ENCODE data around the gene RARA. TPM values are rescaled to one million over a fixed set of nuclear protein-coding genes. Genes with fewer than 3 reads are reported as not detected.

Gene RARA
- total and polyA plus RNA-seq, 2 of the 4 experiments (the other 2 are of a cell fraction), result 9.0 to 12.7 TPM

DNA sequence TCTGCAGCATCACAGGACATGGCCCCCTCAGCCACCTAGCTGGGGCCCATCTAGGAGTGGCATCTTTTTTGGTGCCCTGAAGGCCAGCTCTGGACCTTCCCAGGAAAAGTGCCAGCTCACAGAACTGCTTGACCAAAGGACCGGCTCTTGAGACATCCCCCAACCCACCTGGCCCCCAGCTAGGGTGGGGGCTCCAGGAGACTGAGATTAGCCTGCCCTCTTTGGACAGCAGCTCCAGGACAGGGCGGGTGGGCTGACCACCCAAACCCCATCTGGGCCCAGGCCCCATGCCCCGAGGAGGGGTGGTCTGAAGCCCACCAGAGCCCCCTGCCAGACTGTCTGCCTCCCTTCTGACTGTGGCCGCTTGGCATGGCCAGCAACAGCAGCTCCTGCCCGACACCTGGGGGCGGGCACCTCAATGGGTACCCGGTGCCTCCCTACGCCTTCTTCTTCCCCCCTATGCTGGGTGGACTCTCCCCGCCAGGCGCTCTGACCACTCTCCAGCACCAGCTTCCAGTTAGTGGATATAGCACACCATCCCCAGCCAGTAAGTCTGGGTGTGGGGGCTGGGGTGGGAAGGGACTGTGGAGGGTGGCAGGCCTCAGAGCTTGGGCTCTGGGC, 22.0 kb downstream of the RARA start:
- TF ChIP-seq BHLHE40 (IDR thresholded peaks at IDR 0.05; ENCODE audit: low read depth, low read length) (no peak), CEBPB (IDR thresholded peaks at IDR 0.05; ENCODE audit: low read depth, low read length) (no peak), MAFK (IDR thresholded peaks at IDR 0.05; ENCODE audit: low read depth, low read length) (no peak), SMC3 (IDR thresholded peaks at IDR 0.05; ENCODE audit: low read depth, low read length) (no peak), ELK1 (IDR thresholded peaks at IDR 0.05; ENCODE audit: borderline replicate concordance, low read depth, low read length) (no peak), POLR2A (IDR thresholded peaks at IDR 0.05; ENCODE audit: low read depth, low read length) (no peak), FOS (IDR thresholded peaks at IDR 0.05; ENCODE audit: low read depth, low read length) (no peak), RFX5 (IDR thresholded peaks at IDR 0.05; ENCODE audit: low read depth, low read length) (no peak), CHD1 (IDR thresholded peaks at IDR 0.05; ENCODE audit: low read depth, low read length) (no peak), MXI1 (IDR thresholded peaks at IDR 0.05; ENCODE audit: borderline replicate concordance, low read depth, low read length) (no peak), NFE2L2 (IDR thresholded peaks at IDR 0.05; ENCODE audit: low read depth, low read length) (no peak), RAD21 (IDR thresholded peaks at IDR 0.05; ENCODE audit: low read length) (no peak), MAZ (IDR thresholded peaks at IDR 0.05; ENCODE audit: borderline replicate concordance, low read depth, low read length) (no peak), RCOR1 (IDR thresholded peaks at IDR 0.05; ENCODE audit: insufficient replicate concordance, low read length) (no peak)
- TF ChIP-seq, protein P1, sequence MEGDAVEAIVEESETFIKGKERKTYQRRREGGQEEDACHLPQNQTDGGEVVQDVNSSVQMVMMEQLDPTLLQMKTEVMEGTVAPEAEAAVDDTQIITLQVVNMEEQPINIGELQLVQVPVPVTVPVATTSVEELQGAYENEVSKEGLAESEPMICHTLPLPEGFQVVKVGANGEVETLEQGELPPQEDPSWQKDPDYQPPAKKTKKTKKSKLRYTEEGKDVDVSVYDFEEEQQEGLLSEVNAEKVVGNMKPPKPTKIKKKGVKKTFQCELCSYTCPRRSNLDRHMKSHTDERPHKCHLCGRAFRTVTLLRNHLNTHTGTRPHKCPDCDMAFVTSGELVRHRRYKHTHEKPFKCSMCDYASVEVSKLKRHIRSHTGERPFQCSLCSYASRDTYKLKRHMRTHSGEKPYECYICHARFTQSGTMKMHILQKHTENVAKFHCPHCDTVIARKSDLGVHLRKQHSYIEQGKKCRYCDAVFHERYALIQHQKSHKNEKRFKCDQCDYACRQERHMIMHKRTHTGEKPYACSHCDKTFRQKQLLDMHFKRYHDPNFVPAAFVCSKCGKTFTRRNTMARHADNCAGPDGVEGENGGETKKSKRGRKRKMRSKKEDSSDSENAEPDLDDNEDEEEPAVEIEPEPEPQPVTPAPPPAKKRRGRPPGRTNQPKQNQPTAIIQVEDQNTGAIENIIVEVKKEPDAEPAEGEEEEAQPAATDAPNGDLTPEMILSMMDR (conservative IDR thresholded peaks at IDR 0.05; ENCODE audit: low read depth, low read length), result no peak
- TF ChIP-seq, protein P2, sequence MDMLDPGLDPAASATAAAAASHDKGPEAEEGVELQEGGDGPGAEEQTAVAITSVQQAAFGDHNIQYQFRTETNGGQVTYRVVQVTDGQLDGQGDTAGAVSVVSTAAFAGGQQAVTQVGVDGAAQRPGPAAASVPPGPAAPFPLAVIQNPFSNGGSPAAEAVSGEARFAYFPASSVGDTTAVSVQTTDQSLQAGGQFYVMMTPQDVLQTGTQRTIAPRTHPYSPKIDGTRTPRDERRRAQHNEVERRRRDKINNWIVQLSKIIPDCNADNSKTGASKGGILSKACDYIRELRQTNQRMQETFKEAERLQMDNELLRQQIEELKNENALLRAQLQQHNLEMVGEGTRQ (IDR thresholded peaks at IDR 0.05; ENCODE audit: low read depth, low read length), result no peak
- intact Hi-C loops (cut with micrococcal nuclease), result no loop called here
- Histone ChIP-seq H3K79me1 (ENCODE audit: low read depth in 1 of 2, low read length in 2 of 2) (peaks cover 17 to 94% of the 10 kb centered on the region in 2 experiments), H4K20me1 (ENCODE audit: insufficient read depth, low read length) (peaks cover 47% of the 10 kb centered on the region), H3K4me2 (ENCODE audit: low read depth, low read length) (no peak overlapping the region), H3K14ac (replicated peaks; ENCODE audit: low read depth, low read length) (no peak overlapping the region), H3K4ac (ENCODE audit: low read depth, low read length) (no peak overlapping the region), H2BK20ac (ENCODE audit: low read depth, low read length) (no peak overlapping the region), H3K27me3 (ENCODE audit: control insufficient read depth, insufficient read depth, low read length) (no peaks in the 10 kb centered on the region), H3K4me1 (ENCODE audit: control insufficient read depth, insufficient read depth, low read length) (peaks cover 55% of the 10 kb centered on the region), H3K27ac (ENCODE audit: insufficient read depth, low read length) (no peak overlapping the region), H4K5ac (ENCODE audit: low read depth, low read length) (no peak overlapping the region), H2AK9ac (replicated peaks; ENCODE audit: low read depth, low read length, poor library complexity) (peak overlapping the region; percentile 53), H2AK5ac (ENCODE audit: low read depth, low read length) (no peak overlapping the region), H3K4me3 (ENCODE audit: insufficient read depth, low read depth, low read length) (no peak overlapping the region), H3K18ac (ENCODE audit: low read depth, low read length) (no peak overlapping the region), H2AFZ (replicated peaks; ENCODE audit: low read length, poor library complexity) (no peak overlapping the region), H2BK5ac (ENCODE audit: low read depth, low read length, poor library complexity, severe bottlenecking) (no peak overlapping the region), H3K56ac (ENCODE audit: extremely low read depth, insufficient read depth, low read length) (no peak overlapping the region), H2BK15ac (ENCODE audit: low read depth, low read length) (no peak overlapping the region), H3K23ac (ENCODE audit: low read depth, low read length) (no peak overlapping the region), H4K91ac (ENCODE audit: insufficient read depth, low read depth, low read length) (no peak overlapping the region), H3K36me3 (ENCODE audit: control insufficient read depth, insufficient read depth, low read length) (peaks cover 4% of the 10 kb centered on the region), H3K9ac (ENCODE audit: low read depth, low read length) (no peak overlapping the region), H4K8ac (ENCODE audit: low read depth in 2 of 2, low read length in 2 of 2) (no peak overlapping the region), H3K9me3 (ENCODE audit: control insufficient read depth, insufficient read depth, low read length) (no peaks in the 10 kb centered on the region), H2BK120ac (ENCODE audit: low read depth, low read length) (no peak overlapping the region), H3K9me1 (ENCODE audit: insufficient read depth, low read length) (peaks cover 40% of the 10 kb centered on the region)
- no CpG with 5 or more reads among the region's 10 CpGs for whole genome bisulfite sequencing, 2 experiments (ENCODE audit: extremely low coverage in 2 of 2, insufficient read length in 1 of 2)
- ATAC-seq (ENCODE audit: low read depth), result no peak
- in situ Hi-C loops (cut with MboI; ENCODE audit: low sequenced_read_pairs), result no loop called here
- dilution Hi-C loops (cut with HindIII; ENCODE audit: low sequenced_read_pairs, unreplicated experiment), result no loop called here
- CTCF ChIA-PET, result interaction anchor here (0.9 kb wide), 1 partner anchor 46 kb away, joined by 3 read pairs; no protein-coding TSS in a partner anchor
- no TSS peak for BruUV-seq (replicated peaks)
- POLR2A ChIA-PET (ENCODE audit: unreplicated experiment), result no interaction called here
- DNase-seq, result no peak

Measured in IMR-90 (cell line).